Liver (tissue), 3 donors: ENCODE measurements around the gene DIDO1.

Experiments
- ATF3 ChIP-seq: IDR thresholded peaks from 2 replicates; pipeline ENCODE4 v1.6.1; 2016; ENCODE audit warnings: antibody characterized with exemption
- CTCF ChIP-seq: fragments of 150-350 bp; IDR thresholded peaks from 2 replicates; pipeline ENCODE4 v1.5.1; 2017; ENCODE audit warnings: improper control_type of control experiment, low read depth, low read length; ENCODE audit not compliant: missing input control
- EGR1 ChIP-seq, 2 donors: IDR thresholded peaks; 2 replicates each; pipeline ENCODE4 v1.6.1; 2016 to 2018; ENCODE audit warnings: antibody characterized with exemption in 2 of 2, low read depth in 2 of 2
- GABPA ChIP-seq, 2 donors: IDR thresholded peaks in 1 of 2; conservative IDR thresholded peaks in 1 of 2; 2 replicates each; pipeline ENCODE4 v1.6.1; 2016; ENCODE audit warnings: antibody characterized with exemption in 2 of 2, mild to moderate bottlenecking in 1 of 2, moderate library complexity in 1 of 2
- MAX ChIP-seq: IDR thresholded peaks from 2 replicates; pipeline ENCODE4 v1.6.1; 2016; ENCODE audit warnings: antibody characterized with exemption
- SP1 ChIP-seq: IDR thresholded peaks from 2 replicates; pipeline ENCODE4 v1.6.1; 2018; ENCODE audit warnings: antibody characterized with exemption, mild to moderate bottlenecking
- TAF1 ChIP-seq: conservative IDR thresholded peaks from 2 replicates; pipeline ENCODE4 v1.6.1; 2016; ENCODE audit warnings: antibody characterized with exemption, mild to moderate bottlenecking
- donor health status: healthy.
- donor health status: healthy.

GRCh38 chr20:62927128-62927705 is 912 bp upstream of the DIDO1 start:
- TF ChIP-seq ATF3 (no peak), CTCF (no peak), SP1 (no peak), MAX (no peak), EGR1 (IDR thresholded peaks at IDR 0.05; ENCODE audit: low read depth in 2 of 2) (no peak), TAF1 (no peak), GABPA (IDR thresholded peaks at IDR 0.05 in 1 of 2, conservative IDR thresholded peaks at IDR 0.05 in 1 of 2) (no peak)
